Type B pancreatic cell (in vitro differentiated cells): ENCODE measurements around the gene CFHR2. TPM values are rescaled to one million over a fixed set of nuclear protein-coding genes. Genes with fewer than 3 reads are reported as not detected.
"Not testable (repeated sequence)": the region's sequence is repeated elsewhere in the genome, so short reads cannot be mapped to it uniquely, and the experiment has no call there.

Experiments
- DNase-seq: peaks from one replicate; pipeline ENCODE4 v3.0.0; 2021; ENCODE audit warnings: mixed read lengths; ENCODE audit not compliant: unreplicated experiment; ENCODE audit errors: extremely low spot score
- H3K27ac Mint-ChIP-seq: 2 replicates; pipeline ENCODE4 v1.8.0; 2021; ENCODE audit warnings: mild to moderate bottlenecking, mixed read lengths
- H3K27me3 Mint-ChIP-seq: 2 replicates; pipeline ENCODE4 v1.8.0; 2021; ENCODE audit warnings: mixed read lengths
- H3K36me3 Mint-ChIP-seq: 2 replicates; pipeline ENCODE4 v1.8.0; 2021; ENCODE audit warnings: mixed read lengths
- H3K4me1 Mint-ChIP-seq: one replicate; pipeline ENCODE4 v1.8.0; 2021; ENCODE audit warnings: mixed read lengths; ENCODE audit not compliant: unreplicated experiment
- H3K4me3 Mint-ChIP-seq: 2 replicates; pipeline ENCODE4 v1.8.0; 2021; ENCODE audit warnings: mild to moderate bottlenecking, mixed read lengths
- H3K9me3 Mint-ChIP-seq: 2 replicates; pipeline ENCODE4 v1.8.0; 2021; ENCODE audit warnings: mixed read lengths
- CTCF ChIP-seq: fragments of 200-600 bp; sonication (generic); conservative IDR thresholded peaks from 2 replicates; pipeline ENCODE4 v1.5.0; 2021; ENCODE audit warnings: antibody characterized with exemption, mild to moderate bottlenecking
- total RNA-seq: library from RNA; stranded (reverse); gene quantifications from 2 replicates; pipeline ENCODE4 v1.2.1, GENCODE V29; 2021; ENCODE audit warnings: low replicate concordance

CFHR2 gene
- total RNA-seq, 1 donor from 2014 or later = not detected

DNA sequence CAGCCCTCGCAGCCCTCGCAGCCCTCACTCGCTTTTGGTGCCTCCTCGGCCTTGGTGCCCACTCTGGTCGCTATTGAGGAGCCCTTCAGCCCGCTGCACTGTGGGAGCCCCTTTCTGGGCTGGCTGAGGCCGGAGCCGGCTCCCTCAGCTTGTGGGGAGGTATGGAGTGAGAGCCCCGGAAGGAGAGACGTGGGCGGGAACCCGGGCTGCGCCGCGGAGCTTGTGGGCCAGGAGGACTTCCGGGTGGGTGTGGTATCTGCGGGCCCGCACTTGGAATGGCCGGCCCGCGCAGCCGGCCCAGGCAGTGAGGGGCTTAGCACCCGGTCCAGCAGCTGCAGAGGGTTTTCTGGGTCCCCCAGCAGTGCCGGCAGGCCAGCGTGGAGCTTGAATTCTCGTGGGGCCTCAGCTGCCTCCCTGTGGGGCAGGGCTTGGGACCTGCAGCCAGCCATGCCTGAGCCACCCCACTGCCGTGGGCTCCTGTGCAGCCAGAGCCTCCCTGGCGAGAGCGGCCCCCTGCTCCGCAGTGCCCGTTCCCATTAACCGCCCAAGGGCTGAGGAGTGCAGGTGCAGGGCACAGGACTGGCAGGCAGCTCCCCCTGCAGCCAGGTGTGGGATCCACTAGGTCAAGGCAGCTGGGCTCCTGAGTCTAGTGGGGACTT is 9.9 kb upstream of the CFHR2 start:
- H3K4me1 Mint-ChIP-seq = no peaks in the 10 kb centered on the region
- H3K9me3 Mint-ChIP-seq = no peaks in the 10 kb centered on the region
- H3K4me3 Mint-ChIP-seq = no peak overlapping the region
- H3K27ac Mint-ChIP-seq = no peak overlapping the region
- no peaks in the 10 kb centered on the region for H3K27me3 Mint-ChIP-seq
- H3K36me3 Mint-ChIP-seq = no peaks in the 10 kb centered on the region
- DNase-seq = no peak
- no peak for TF ChIP-seq CTCF

- not testable (repeated sequence) for H3K9me3 Mint-ChIP-seq, H3K27ac Mint-ChIP-seq, H3K4me1 Mint-ChIP-seq, DNase-seq, H3K27me3 Mint-ChIP-seq, H3K4me3 Mint-ChIP-seq, H3K36me3 Mint-ChIP-seq
Observed at GRCh38 chr1:196941474-196941873, 2.1 kb upstream of the CFHR2 start.

DNA sequence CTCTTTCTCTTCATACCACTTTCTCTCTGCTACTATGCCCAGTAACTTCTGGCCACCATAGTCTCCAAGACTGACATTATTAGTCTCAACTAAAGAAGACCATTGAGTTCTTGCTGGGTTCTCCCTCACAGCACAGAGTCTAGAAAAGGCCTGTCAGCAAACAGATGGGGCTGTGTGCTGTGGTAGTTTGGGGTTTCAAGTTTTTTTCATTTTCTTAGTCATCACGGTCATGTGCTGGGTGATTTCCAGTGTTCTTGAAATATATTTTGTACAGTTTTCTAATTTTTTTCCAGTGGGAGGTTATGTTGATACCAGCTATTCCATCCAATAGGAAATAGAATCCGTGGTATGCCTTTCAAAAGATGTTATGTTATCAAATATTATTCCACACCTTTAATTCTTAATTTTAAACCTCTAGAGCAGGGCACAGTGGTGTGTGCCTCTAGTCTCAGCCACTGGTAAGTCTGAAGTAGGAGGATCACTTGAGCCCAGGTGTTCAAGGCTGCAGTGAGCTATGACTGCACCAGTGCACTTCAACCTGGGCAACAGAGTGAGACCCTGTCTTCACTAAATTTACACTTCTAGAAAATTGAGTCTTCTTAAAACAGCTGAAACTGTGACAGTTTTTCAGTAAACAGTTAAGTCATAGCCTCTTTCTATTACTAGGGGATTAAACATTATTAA is 8.3 kb downstream of the CFHR2 start:
- Mint-ChIP-seq H3K36me3 (no peaks in the 10 kb centered on the region), H3K4me1 (no peaks in the 10 kb centered on the region), H3K27me3 (no peaks in the 10 kb centered on the region), H3K27ac (no peak overlapping the region), H3K4me3 (no peak overlapping the region), H3K9me3 (no peaks in the 10 kb centered on the region)
- DNase-seq = no peak
- no peak for TF ChIP-seq CTCF

- no peak overlapping the region for H3K27ac Mint-ChIP-seq
- H3K36me3 Mint-ChIP-seq = no peaks in the 10 kb centered on the region
- no peaks in the 10 kb centered on the region for H3K27me3 Mint-ChIP-seq
- TF ChIP-seq CTCF = no peak
- no peak overlapping the region for H3K4me3 Mint-ChIP-seq
- no peaks in the 10 kb centered on the region for H3K4me1 Mint-ChIP-seq
- no peaks in the 10 kb centered on the region for H3K9me3 Mint-ChIP-seq
- DNase-seq = no peak
Observed at GRCh38 chr1:196954778-196955177, 11.2 kb downstream of the CFHR2 start.

DNA sequence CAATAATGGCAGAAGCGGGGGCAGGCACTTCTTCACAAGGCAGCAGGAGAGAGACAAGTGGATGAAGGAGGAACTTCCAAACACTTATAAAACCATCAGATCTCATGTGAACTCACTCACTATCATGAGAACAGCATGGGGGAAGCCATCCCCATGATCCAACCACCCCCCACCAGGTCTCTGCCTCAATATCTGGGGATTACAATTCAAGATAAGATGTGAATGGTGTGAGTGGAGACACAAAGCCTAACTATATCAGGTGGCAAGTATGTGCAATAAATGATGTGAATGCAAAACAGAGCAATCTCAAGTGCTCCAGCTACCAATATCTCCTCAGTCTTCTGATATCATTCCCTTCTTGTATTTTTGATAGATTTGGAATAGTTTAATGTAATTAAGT is 12.4 kb downstream of the CFHR2 start:
- no peaks in the 10 kb centered on the region for H3K9me3 Mint-ChIP-seq
- H3K4me3 Mint-ChIP-seq = no peak overlapping the region
- DNase-seq = no peak
- no peak for TF ChIP-seq CTCF
- H3K27ac Mint-ChIP-seq = no peak overlapping the region
- H3K36me3 Mint-ChIP-seq = no peaks in the 10 kb centered on the region
- H3K4me1 Mint-ChIP-seq = no peaks in the 10 kb centered on the region
- no peaks in the 10 kb centered on the region for H3K27me3 Mint-ChIP-seq

GRCh38 chr1:196960854-196961253 is 17.3 kb downstream of the CFHR2 start:
- Mint-ChIP-seq H3K9me3 (no peaks in the 10 kb centered on the region), H3K4me1 (no peaks in the 10 kb centered on the region), H3K4me3 (no peak overlapping the region), H3K36me3 (no peaks in the 10 kb centered on the region), H3K27me3 (no peaks in the 10 kb centered on the region), H3K27ac (no peak overlapping the region)
- TF ChIP-seq CTCF = no peak
- DNase-seq = no peak
